ENCODE measurements around the gene CHADL.

The CHADL gene

GRCh38 chr22:41193829-41194228, 46.9 kb downstream of the CHADL start:
- Histone ChIP-seq H2BK12ac (ENCODE audit: low read length) (no peak overlapping the region), H2BK5ac (ENCODE audit: low read depth, low read length, poor library complexity) (no peak overlapping the region), H4K12ac (ENCODE audit: low read depth, low read length) (no peak overlapping the region), H4K8ac (ENCODE audit: low read depth, low read length) (no peak overlapping the region), H3K79me2 (ENCODE audit: control insufficient read depth, insufficient read depth, low read length, poor library complexity) (no peaks in the 10 kb centered on the region), H3K4me2 (ENCODE audit: low read length) (no peak overlapping the region), H2AK5ac (ENCODE audit: low read length) (no peak overlapping the region), H2AFZ (ENCODE audit: insufficient read depth, low read length, poor library complexity) (no peak overlapping the region), H3K14ac (ENCODE audit: low read length) (no peak overlapping the region), H3K36me3 (ENCODE audit: control insufficient read depth in 1 of 2, insufficient read depth in 2 of 2, low read length in 2 of 2) (no peaks in the 10 kb centered on the region), H4K91ac (ENCODE audit: low read depth, low read length) (no peak overlapping the region), H3K9ac (ENCODE audit: low read length) (no peak overlapping the region), H3K4me3 (ENCODE audit: low read depth, low read length) (no peak overlapping the region), H3K18ac (ENCODE audit: low read length) (no peak overlapping the region), H3K4ac (ENCODE audit: low read depth, low read length) (no peak overlapping the region), H3K9me3 (ENCODE audit: insufficient read depth, low read depth, low read length) (no peaks in the 10 kb centered on the region), H3K23ac (ENCODE audit: low read length) (no peak overlapping the region), H3K27ac (ENCODE audit: low read depth, low read length) (no peak overlapping the region), H3K79me1 (ENCODE audit: low read length) (no peaks in the 10 kb centered on the region), H3K4me1 (ENCODE audit: control insufficient read depth in 1 of 2, insufficient read depth in 2 of 2, low read length in 2 of 2) (peaks cover 6 to 7% of the 10 kb centered on the region in 2 experiments), H3K27me3 (ENCODE audit: insufficient read depth, low read length) (peaks cover 5% of the 10 kb centered on the region), H2BK120ac (ENCODE audit: insufficient read depth, low read length, poor library complexity) (no peak overlapping the region)
- no CpG with 5 or more reads among the region's 6 CpGs for WGBS (ENCODE audit: extremely low coverage, insufficient coverage, insufficient read length)
- DNase-seq, result no peak

GRCh38 chr22:41191467-41191866, 49.3 kb downstream of the CHADL start:
- no peaks in the 10 kb centered on the region for H3K36me3 ChIP-seq (ENCODE audit: control insufficient read depth in 1 of 2, insufficient read depth in 2 of 2, low read length in 2 of 2)
- no peak overlapping the region for H2BK120ac ChIP-seq (ENCODE audit: insufficient read depth, low read length, poor library complexity)
- no peak overlapping the region for H4K8ac ChIP-seq (ENCODE audit: low read depth, low read length)
- H3K23ac ChIP-seq (ENCODE audit: low read length), result no peak overlapping the region
- H4K91ac ChIP-seq (ENCODE audit: low read depth, low read length), result no peak overlapping the region
- H3K79me2 ChIP-seq (ENCODE audit: control insufficient read depth, insufficient read depth, low read length, poor library complexity), result no peaks in the 10 kb centered on the region
- H2AFZ ChIP-seq (ENCODE audit: insufficient read depth, low read length, poor library complexity), result no peak overlapping the region
- H3K18ac ChIP-seq (ENCODE audit: low read length), result no peak overlapping the region
- H2BK5ac ChIP-seq (ENCODE audit: low read depth, low read length, poor library complexity), result no peak overlapping the region
- H3K79me1 ChIP-seq (ENCODE audit: low read length), result no peaks in the 10 kb centered on the region
- H3K4me1 ChIP-seq (ENCODE audit: control insufficient read depth in 1 of 2, insufficient read depth in 2 of 2, low read length in 2 of 2), result no peaks in the 10 kb centered on the region
- no peak overlapping the region for H4K12ac ChIP-seq (ENCODE audit: low read depth, low read length)
- no peak overlapping the region for H3K4me2 ChIP-seq (ENCODE audit: low read length)
- H2AK5ac ChIP-seq (ENCODE audit: low read length), result no peak overlapping the region
- no peaks in the 10 kb centered on the region for H3K9me3 ChIP-seq (ENCODE audit: insufficient read depth, low read depth, low read length)
- DNase-seq, result no peak
- no peak overlapping the region for H3K4me3 ChIP-seq (ENCODE audit: low read depth, low read length)
- H3K4ac ChIP-seq (ENCODE audit: low read depth, low read length), result no peak overlapping the region
- no peak overlapping the region for H3K9ac ChIP-seq (ENCODE audit: low read length)
- no CpG with 5 or more reads among the region's 2 CpGs for WGBS (ENCODE audit: extremely low coverage, insufficient coverage, insufficient read length)
- no peaks in the 10 kb centered on the region for H3K27me3 ChIP-seq (ENCODE audit: insufficient read depth, low read length)
- no peak overlapping the region for H3K27ac ChIP-seq (ENCODE audit: low read depth, low read length)
- H3K14ac ChIP-seq (ENCODE audit: low read length), result no peak overlapping the region
- no peak overlapping the region for H2BK12ac ChIP-seq (ENCODE audit: low read length)

- no peak overlapping the region for H3K4me2 ChIP-seq (ENCODE audit: low read length)
- no peaks in the 10 kb centered on the region for H3K79me1 ChIP-seq (ENCODE audit: low read length)
- H3K4me1 ChIP-seq (ENCODE audit: control insufficient read depth in 1 of 2, insufficient read depth in 2 of 2, low read length in 2 of 2), result peaks cover 10 to 12% of the 10 kb centered on the region in 2 experiments
- peaks cover 2% of the 10 kb centered on the region for H3K9me3 ChIP-seq (ENCODE audit: insufficient read depth, low read depth, low read length)
- no peak for DNase-seq
- no peak overlapping the region for H3K9ac ChIP-seq (ENCODE audit: low read length)
- no CpG with 5 or more reads among the region's 3 CpGs for WGBS (ENCODE audit: extremely low coverage, insufficient coverage, insufficient read length)
- H4K8ac ChIP-seq (ENCODE audit: low read depth, low read length), result no peak overlapping the region
- H4K91ac ChIP-seq (ENCODE audit: low read depth, low read length), result no peak overlapping the region
- no peak overlapping the region for H2BK120ac ChIP-seq (ENCODE audit: insufficient read depth, low read length, poor library complexity)
- H3K4ac ChIP-seq (ENCODE audit: low read depth, low read length), result no peak overlapping the region
- H3K27ac ChIP-seq (ENCODE audit: low read depth, low read length), result no peak overlapping the region
- H3K4me3 ChIP-seq (ENCODE audit: low read depth, low read length), result no peak overlapping the region
- H3K27me3 ChIP-seq (ENCODE audit: insufficient read depth, low read length), result no peaks in the 10 kb centered on the region
- no peak overlapping the region for H3K23ac ChIP-seq (ENCODE audit: low read length)
- no peak overlapping the region for H2BK5ac ChIP-seq (ENCODE audit: low read depth, low read length, poor library complexity)
- H3K36me3 ChIP-seq (ENCODE audit: control insufficient read depth in 1 of 2, insufficient read depth in 2 of 2, low read length in 2 of 2), result peaks cover 1 to 3% of the 10 kb centered on the region in 2 experiments
- H3K79me2 ChIP-seq (ENCODE audit: control insufficient read depth, insufficient read depth, low read length, poor library complexity), result no peaks in the 10 kb centered on the region
- H2AK5ac ChIP-seq (ENCODE audit: low read length), result no peak overlapping the region
- H3K14ac ChIP-seq (ENCODE audit: low read length), result no peak overlapping the region
- no peak overlapping the region for H2BK12ac ChIP-seq (ENCODE audit: low read length)
- H2AFZ ChIP-seq (ENCODE audit: insufficient read depth, low read length, poor library complexity), result no peak overlapping the region
- H3K18ac ChIP-seq (ENCODE audit: low read length), result no peak overlapping the region
- no peak overlapping the region for H4K12ac ChIP-seq (ENCODE audit: low read depth, low read length)
These were observed 56.1 kb downstream of the CHADL start for GRCh38 chr22:41184679-41185078.

- no peaks in the 10 kb centered on the region for H3K79me1 ChIP-seq (ENCODE audit: low read length)
- H3K4me2 ChIP-seq (ENCODE audit: low read length), result no peak overlapping the region
- H3K36me3 ChIP-seq (ENCODE audit: control insufficient read depth in 1 of 2, insufficient read depth in 2 of 2, low read length in 2 of 2), result peaks cover 24 to 25% of the 10 kb centered on the region in 2 experiments
- H2BK5ac ChIP-seq (ENCODE audit: low read depth, low read length, poor library complexity), result peak overlapping the region; percentile 24
- peak overlapping the region; percentile 44 for H2BK12ac ChIP-seq (ENCODE audit: low read length)
- H4K91ac ChIP-seq (ENCODE audit: low read depth, low read length), result no peak overlapping the region
- H4K12ac ChIP-seq (ENCODE audit: low read depth, low read length), result no peak overlapping the region
- DNase-seq, result peak; percentile 93 to 94
- no peak overlapping the region for H2AK5ac ChIP-seq (ENCODE audit: low read length)
- no peak overlapping the region for H3K9ac ChIP-seq (ENCODE audit: low read length)
- no peak overlapping the region for H2AFZ ChIP-seq (ENCODE audit: insufficient read depth, low read length, poor library complexity)
- H3K9me3 ChIP-seq (ENCODE audit: insufficient read depth, low read depth, low read length), result peaks cover 4% of the 10 kb centered on the region
- no peak overlapping the region for H2BK120ac ChIP-seq (ENCODE audit: insufficient read depth, low read length, poor library complexity)
- no peaks in the 10 kb centered on the region for H3K27me3 ChIP-seq (ENCODE audit: insufficient read depth, low read length)
- no peaks in the 10 kb centered on the region for H3K79me2 ChIP-seq (ENCODE audit: control insufficient read depth, insufficient read depth, low read length, poor library complexity)
- H3K14ac ChIP-seq (ENCODE audit: low read length), result no peak overlapping the region
- WGBS (ENCODE audit: extremely low coverage, insufficient coverage, insufficient read length), result no CpG with 5 or more reads among the region's 15 CpGs
- H3K4ac ChIP-seq (ENCODE audit: low read depth, low read length), result no peak overlapping the region
- H3K4me1 ChIP-seq (ENCODE audit: control insufficient read depth in 1 of 2, insufficient read depth in 2 of 2, low read length in 2 of 2), result peaks cover 10 to 12% of the 10 kb centered on the region in 2 experiments
- H3K27ac ChIP-seq (ENCODE audit: low read depth, low read length), result peak overlapping the region; percentile 54
- H3K4me3 ChIP-seq (ENCODE audit: low read depth, low read length), result no peak overlapping the region
- H3K18ac ChIP-seq (ENCODE audit: low read length), result peak overlapping the region; percentile 26
- H3K23ac ChIP-seq (ENCODE audit: low read length), result no peak overlapping the region
- H4K8ac ChIP-seq (ENCODE audit: low read depth, low read length), result no peak overlapping the region
These were observed 59.1 kb downstream of the CHADL start for GRCh38 chr22:41181349-41182241.
